MM.1S (cell line): ENCODE data around the gene CDH4.

Experiments
- DNase-seq: peaks from one replicate; pipeline ENCODE4 v3.0.0-alpha.2; 2015
- H2AFZ ChIP-seq: fragments of 300-600 bp; sonication (generic); 2 replicates; pipeline ENCODE4 v1.6.0; 2016; ENCODE audit warnings: antibody characterized with exemption, low read length
- H3F3A ChIP-seq: fragments of 300-600 bp; sonication (generic); 2 replicates; pipeline ENCODE4 v1.6.1; 2016; ENCODE audit warnings: mild to moderate bottlenecking, antibody characterized with exemption, low read length, moderate library complexity, mixed read lengths; ENCODE audit not compliant: insufficient read depth
- H3K27ac ChIP-seq: fragments of 300-600 bp; sonication (generic); 2 replicates; pipeline ENCODE4 v1.5.1; 2016; ENCODE audit warnings: mild to moderate bottlenecking, low read length
- H3K27me3 ChIP-seq: fragments of 300-600 bp; sonication (generic); replicated peaks from 2 replicates; pipeline ENCODE4 v1.6.0; 2016; ENCODE audit warnings: low read length; ENCODE audit not compliant: insufficient read depth
- H3K36me3 ChIP-seq: fragments of 300-600 bp; sonication (generic); replicated peaks from 2 replicates; pipeline ENCODE4 v1.6.1; 2016; ENCODE audit warnings: mild to moderate bottlenecking, low read length, mixed read lengths; ENCODE audit not compliant: insufficient read depth
- H3K4me1 ChIP-seq: fragments of 300-600 bp; sonication (generic); 2 replicates; pipeline ENCODE4 v1.6.1; 2016; ENCODE audit warnings: low read length, mixed read lengths
- H3K4me2 ChIP-seq: fragments of 300-600 bp; sonication (generic); 2 replicates; pipeline ENCODE4 v1.6.0; 2016; ENCODE audit warnings: low read depth, low read length
- H3K4me3 ChIP-seq: fragments of 300-600 bp; sonication (generic); 2 replicates; pipeline ENCODE4 v1.5.1; 2016; ENCODE audit warnings: low read length, mixed read lengths
- H3K79me2 ChIP-seq: fragments of 300-600 bp; sonication (generic); 2 replicates; pipeline ENCODE4 v1.6.1; 2016; ENCODE audit warnings: mixed run types, low read length, mixed read lengths
- H3K9ac ChIP-seq: fragments of 300-600 bp; sonication (generic); 2 replicates; pipeline ENCODE4 v1.6.1; 2016; ENCODE audit warnings: low read length, mixed read lengths
- H3K9me2 ChIP-seq: fragments of 300-600 bp; sonication (generic); replicated peaks from 2 replicates; pipeline ENCODE4 v1.6.1; 2016; ENCODE audit warnings: mild to moderate bottlenecking, low read length, mixed read lengths; ENCODE audit not compliant: insufficient read depth
- H3K9me3 ChIP-seq: fragments of 300-600 bp; sonication (generic); replicated peaks from 2 replicates; pipeline ENCODE4 v1.6.1; 2016; ENCODE audit warnings: mild to moderate bottlenecking, low read length, mixed read lengths; ENCODE audit not compliant: insufficient read depth
- H4K20me1 ChIP-seq: fragments of 300-600 bp; sonication (generic); 2 replicates; pipeline ENCODE4 v1.6.1; 2016; ENCODE audit warnings: mild to moderate bottlenecking, low read length, moderate library complexity, mixed read lengths; ENCODE audit not compliant: insufficient read depth
- EZH2 ChIP-seq: fragments of 300-600 bp; sonication (generic); optimal IDR thresholded peaks from 2 replicates; pipeline ENCODE3; 2017; ENCODE audit warnings: low read depth, mild to moderate bottlenecking, antibody characterized with exemption, low read length, mixed read lengths
- EZH2phosphoT487 ChIP-seq: fragments of 300-600 bp; sonication (generic); IDR thresholded peaks from 2 replicates; pipeline ENCODE4 v1.6.1; 2018; ENCODE audit warnings: antibody characterized with exemption, low read length
- TF ChIP-seq, protein P1 (sequence below): fragments of 300-600 bp; sonication (generic); IDR thresholded peaks from 2 replicates; pipeline ENCODE4 v1.5.1; 2016; ENCODE audit warnings: antibody characterized with exemption, low read length, mixed read lengths

Gene CDH4

DNA sequence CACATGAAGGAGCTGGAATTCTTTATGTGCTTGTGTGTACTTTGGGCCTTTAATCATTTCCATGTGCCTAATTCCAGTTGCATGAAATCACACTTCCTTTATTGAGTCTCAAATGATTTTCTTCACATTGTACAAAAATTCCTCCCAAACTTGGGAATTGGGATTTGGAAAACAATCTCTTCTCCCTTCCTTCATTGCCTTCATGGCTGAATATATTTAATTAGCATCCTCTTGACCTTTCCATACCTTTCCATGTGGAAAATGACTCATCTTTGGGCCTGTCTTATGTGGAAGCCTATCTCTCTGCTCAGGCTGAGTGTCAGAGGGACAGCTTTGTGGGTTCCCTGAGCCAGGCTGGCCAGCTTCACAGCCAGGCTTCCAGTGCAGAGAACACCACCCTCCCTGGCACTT lies 33.0 kb upstream of the CDH4 start:
- no peaks in the 10 kb centered on the region for H3K9me3 ChIP-seq
- DNase-seq = no peak
- no peak overlapping the region for H3K4me2 ChIP-seq
- no peaks in the 10 kb centered on the region for H3K9me2 ChIP-seq
- no peak overlapping the region for H3K27ac ChIP-seq
- no peaks in the 10 kb centered on the region for H3K79me2 ChIP-seq
- no peaks in the 10 kb centered on the region for H4K20me1 ChIP-seq
- no peak overlapping the region for H3K9ac ChIP-seq
- H3K4me3 ChIP-seq = no peak overlapping the region
- TF ChIP-seq EZH2 = no peak
- TF ChIP-seq, protein P1, sequence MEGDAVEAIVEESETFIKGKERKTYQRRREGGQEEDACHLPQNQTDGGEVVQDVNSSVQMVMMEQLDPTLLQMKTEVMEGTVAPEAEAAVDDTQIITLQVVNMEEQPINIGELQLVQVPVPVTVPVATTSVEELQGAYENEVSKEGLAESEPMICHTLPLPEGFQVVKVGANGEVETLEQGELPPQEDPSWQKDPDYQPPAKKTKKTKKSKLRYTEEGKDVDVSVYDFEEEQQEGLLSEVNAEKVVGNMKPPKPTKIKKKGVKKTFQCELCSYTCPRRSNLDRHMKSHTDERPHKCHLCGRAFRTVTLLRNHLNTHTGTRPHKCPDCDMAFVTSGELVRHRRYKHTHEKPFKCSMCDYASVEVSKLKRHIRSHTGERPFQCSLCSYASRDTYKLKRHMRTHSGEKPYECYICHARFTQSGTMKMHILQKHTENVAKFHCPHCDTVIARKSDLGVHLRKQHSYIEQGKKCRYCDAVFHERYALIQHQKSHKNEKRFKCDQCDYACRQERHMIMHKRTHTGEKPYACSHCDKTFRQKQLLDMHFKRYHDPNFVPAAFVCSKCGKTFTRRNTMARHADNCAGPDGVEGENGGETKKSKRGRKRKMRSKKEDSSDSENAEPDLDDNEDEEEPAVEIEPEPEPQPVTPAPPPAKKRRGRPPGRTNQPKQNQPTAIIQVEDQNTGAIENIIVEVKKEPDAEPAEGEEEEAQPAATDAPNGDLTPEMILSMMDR = no peak
- no peak for TF ChIP-seq EZH2phosphoT487
- no peaks in the 10 kb centered on the region for H3K36me3 ChIP-seq
- no peaks in the 10 kb centered on the region for H3K4me1 ChIP-seq
- peaks cover 46% of the 10 kb centered on the region for H3K27me3 ChIP-seq
- no peaks in the 10 kb centered on the region for H3F3A ChIP-seq
- no peak overlapping the region for H2AFZ ChIP-seq

DNA sequence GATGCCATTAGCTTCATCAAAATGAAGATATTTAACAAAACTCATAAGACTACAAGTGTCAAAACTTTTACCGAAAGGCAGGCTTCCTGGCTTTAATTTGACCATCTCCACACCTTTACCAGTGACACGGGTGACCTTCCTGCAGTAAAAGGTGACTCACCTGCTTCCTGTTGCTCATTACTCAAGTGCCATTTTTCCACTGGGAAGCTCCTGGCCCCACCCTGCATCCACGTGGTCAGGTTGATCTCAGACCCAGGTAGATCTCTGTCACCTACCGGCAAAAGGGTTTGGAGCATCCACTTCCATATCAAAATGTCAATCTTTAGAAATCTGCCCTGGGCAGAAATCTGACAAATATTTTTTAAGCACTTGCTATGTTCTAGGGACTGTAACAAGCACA lies 31.9 kb upstream of the CDH4 start:
- H3K9ac ChIP-seq = no peak overlapping the region
- H3K4me1 ChIP-seq = no peaks in the 10 kb centered on the region
- no peak overlapping the region for H3K4me3 ChIP-seq
- no peaks in the 10 kb centered on the region for H3F3A ChIP-seq
- no peak overlapping the region for H2AFZ ChIP-seq
- no peaks in the 10 kb centered on the region for H3K9me2 ChIP-seq
- H3K4me2 ChIP-seq = no peak overlapping the region
- no peaks in the 10 kb centered on the region for H3K79me2 ChIP-seq
- no peak overlapping the region for H3K27ac ChIP-seq
- no peaks in the 10 kb centered on the region for H3K36me3 ChIP-seq
- no peaks in the 10 kb centered on the region for H3K9me3 ChIP-seq
- H3K27me3 ChIP-seq = peaks cover 51% of the 10 kb centered on the region
- TF ChIP-seq EZH2 (no peak), EZH2phosphoT487 (no peak)
- TF ChIP-seq, protein P1 = no peak
- DNase-seq = no peak
- H4K20me1 ChIP-seq = no peaks in the 10 kb centered on the region

DNA sequence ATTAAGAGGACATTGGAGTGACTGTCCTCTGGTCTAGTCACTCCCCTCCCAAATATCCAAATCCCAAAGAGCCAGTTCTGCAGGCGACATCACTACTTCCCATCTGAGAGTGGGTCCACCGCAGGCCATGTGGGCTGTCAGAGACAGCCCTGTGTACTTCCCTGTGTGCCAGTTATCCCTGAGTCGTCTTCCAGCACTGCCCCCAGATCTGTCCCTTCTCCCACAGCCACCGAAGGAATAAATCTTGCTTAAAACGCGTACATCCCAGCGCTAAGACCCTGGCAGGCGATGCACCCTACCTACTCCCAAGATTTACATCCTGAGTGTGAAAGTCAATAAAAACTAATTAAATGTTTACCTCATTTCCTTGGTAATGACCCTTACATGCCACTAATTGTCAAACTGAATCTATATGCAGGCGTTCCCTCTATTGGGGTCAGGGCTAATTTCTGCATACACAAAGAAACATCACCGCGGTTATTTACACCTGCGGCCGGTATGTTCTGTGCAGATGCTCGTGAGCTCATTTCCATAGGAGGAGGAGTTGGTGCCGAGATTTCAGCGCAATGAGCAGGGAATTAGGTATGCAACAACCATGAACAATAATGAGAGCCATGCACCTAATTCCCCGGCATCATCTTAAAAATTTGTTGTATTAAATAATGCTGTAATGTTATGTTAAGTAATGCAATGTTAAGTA lies 31.3 kb upstream of the CDH4 start:
- H3K9ac ChIP-seq = no peak overlapping the region
- no peaks in the 10 kb centered on the region for H3K4me1 ChIP-seq
- no peak overlapping the region for H3K27ac ChIP-seq
- no peak overlapping the region for H2AFZ ChIP-seq
- no peak overlapping the region for H3K4me3 ChIP-seq
- no peak for DNase-seq
- H3K27me3 ChIP-seq = peaks cover 52% of the 10 kb centered on the region
- no peaks in the 10 kb centered on the region for H3K9me3 ChIP-seq
- H3F3A ChIP-seq = no peaks in the 10 kb centered on the region
- H3K79me2 ChIP-seq = no peaks in the 10 kb centered on the region
- H3K36me3 ChIP-seq = no peaks in the 10 kb centered on the region
- no peaks in the 10 kb centered on the region for H4K20me1 ChIP-seq
- H3K4me2 ChIP-seq = no peak overlapping the region
- TF ChIP-seq EZH2 (no peak), EZH2phosphoT487 (no peak)
- TF ChIP-seq, protein P1 = no peak
- no peaks in the 10 kb centered on the region for H3K9me2 ChIP-seq
